ENCODE measurements around the gene ZNF280B.

- TF ChIP-seq EP300 (IDR thresholded peaks at IDR 0.05; ENCODE audit: low read depth in 2 of 2, low read length in 2 of 2) (no peak), EP300 (CRISPR knock-in tag; IDR thresholded peaks at IDR 0.05; ENCODE audit: borderline replicate concordance) (no peak), ZNF792 (CRISPR knock-in tag; IDR thresholded peaks at IDR 0.05) (no peak), FOXM1 (CRISPR knock-in tag; IDR thresholded peaks at IDR 0.05) (no peak), SIN3B (IDR thresholded peaks at IDR 0.05; ENCODE audit: low read length) (no peak), ZNF138 (CRISPR knock-in tag; IDR thresholded peaks at IDR 0.05; ENCODE audit: low read depth) (no peak), EZH2 (conservative IDR thresholded peaks at IDR 0.05; ENCODE audit: low read depth, low read length) (no peak)
Measured at GRCh38 chr22:22523494-22523893, 15.0 kb upstream of the ZNF280B start.

Data from HepG2 (cell line).